Fibroblast of skin of right quadriceps (primary cell): ENCODE measurements around the gene TRAPPC6A.

Experiments
- DNase-seq: peaks from one replicate; pipeline ENCODE4 v3.0.0-alpha.2; 2013

TRAPPC6A gene, protein sequence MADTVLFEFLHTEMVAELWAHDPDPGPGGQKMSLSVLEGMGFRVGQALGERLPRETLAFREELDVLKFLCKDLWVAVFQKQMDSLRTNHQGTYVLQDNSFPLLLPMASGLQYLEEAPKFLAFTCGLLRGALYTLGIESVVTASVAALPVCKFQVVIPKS

DNA sequence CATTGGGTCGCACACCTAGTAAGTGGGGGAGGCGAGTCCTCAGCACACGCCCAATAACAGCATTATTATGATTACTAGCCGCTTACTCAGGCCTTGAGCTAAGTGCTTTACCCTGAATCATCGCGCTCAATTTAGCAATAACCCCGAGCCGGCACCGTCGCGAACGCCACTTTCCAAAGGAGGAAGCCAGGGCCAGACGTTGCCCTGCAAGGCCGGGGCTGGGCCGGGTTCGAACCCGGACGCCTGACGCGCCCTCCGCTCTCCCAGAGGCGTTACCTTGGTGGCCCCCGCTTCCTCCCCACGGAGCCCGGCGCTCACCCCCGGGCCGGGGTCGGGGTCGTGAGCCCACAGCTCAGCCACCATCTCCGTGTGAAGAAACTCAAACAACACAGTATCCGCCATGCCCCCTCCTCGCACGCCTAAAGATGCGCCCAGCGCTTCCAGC lies at the start of gene TRAPPC6A:
TRAPPC6A (minus strand) TSS at position 421 of the 445 bp plus-strand sequence; CDS start at position 402, 19 bp downstream.
- peak; percentile 39 for DNase-seq

DNA sequence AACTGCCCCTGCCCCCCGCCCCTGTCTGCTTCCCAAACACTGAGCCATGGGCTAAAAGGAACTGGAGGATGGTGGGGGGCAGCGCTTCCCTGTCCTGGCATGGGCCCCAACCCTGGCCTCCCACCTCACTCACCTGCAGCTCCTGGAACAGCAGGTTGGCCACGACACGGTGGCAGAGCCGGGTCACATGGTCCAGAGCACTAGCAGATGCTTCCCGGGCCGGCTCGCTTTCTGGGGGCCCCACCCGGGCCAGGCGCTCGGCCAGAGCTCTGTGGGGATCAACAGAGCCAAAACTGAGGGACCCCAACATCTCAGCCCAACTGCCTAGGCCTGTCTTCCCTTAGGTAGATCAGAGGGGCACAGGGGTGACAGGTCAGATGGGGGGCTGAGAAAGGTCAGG lies 46.6 kb upstream of the TRAPPC6A start:
- no peak for DNase-seq

DNA sequence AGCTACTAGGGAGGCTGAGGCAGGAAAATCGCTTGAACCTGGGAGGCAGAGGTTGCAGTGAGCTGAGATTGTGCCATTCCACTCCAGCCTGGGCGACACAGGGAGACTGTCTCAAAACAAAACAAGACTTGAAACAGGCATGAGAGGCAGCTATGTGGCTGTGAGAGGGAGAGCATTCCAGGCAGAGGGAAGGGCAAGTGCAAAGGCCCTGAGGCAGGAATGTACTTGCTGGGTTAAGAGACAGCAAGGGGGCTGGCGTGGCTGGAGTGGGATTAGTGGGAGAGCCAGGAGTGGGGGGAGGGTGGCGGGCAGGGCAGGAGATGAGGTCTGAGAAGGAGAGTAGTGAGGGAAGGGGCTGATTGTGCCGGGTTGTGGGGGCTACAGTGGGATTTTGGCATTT lies 45.8 kb upstream of the TRAPPC6A start:
- DNase-seq = no peak

DNA sequence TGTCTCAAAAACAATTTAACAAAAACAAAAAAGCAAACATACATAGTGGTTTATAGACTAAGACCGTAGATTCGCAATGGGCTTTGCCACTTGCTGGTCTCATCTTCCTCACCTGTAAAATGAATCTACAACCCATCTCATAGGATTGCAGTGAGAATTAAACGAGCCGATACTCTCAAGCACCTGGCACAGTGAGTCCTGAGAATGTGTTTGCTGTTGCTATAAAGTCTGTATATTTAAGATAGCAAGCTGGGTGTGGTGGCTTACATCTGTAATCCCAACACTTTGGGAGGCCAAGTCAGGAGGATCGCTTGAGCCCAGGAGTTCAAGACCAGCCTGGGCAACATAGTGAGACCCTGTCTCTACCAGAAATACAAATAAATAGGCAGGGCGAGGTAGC lies 44.7 kb upstream of the TRAPPC6A start:
- no peak for DNase-seq

DNA sequence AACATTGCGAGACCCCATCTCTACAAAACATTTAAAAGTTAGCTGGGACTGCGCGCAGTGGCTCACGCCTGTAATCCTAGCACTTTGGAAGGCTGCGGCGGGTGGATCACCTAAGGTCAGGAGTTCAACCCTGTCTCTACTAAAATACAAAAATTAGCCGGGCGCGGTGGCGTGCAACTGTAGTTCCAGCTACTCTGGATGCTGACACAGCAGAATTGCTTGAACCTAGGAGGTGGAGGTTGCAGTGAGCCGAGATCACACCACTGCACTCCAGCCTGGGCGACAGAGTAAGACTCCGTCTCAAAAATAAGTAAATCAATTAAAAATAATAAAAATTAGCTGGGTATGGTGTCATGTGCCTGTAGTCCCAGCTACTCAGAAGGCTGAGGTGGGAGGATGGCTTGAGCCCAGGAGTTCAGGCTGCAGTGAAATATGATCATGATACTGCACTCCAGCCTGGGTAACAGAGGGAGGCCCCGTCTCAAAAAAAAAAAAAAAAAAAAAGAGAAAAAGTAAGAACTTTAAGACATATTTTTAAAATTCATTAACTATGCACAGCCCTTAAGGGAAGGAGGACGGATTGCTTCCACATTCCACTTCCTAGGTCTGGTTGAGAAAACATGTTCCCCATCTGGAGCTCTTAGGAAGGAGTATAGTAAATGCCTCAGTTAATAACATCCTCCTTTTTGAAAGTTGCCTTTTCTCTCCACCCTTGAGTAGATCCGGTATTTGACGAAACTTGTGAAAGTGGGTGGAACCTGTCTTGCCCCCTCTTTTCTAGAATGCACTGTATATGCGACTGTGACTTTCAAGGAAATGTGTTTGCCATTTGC lies 41.1 kb upstream of the TRAPPC6A start:
- no peak for DNase-seq

DNA sequence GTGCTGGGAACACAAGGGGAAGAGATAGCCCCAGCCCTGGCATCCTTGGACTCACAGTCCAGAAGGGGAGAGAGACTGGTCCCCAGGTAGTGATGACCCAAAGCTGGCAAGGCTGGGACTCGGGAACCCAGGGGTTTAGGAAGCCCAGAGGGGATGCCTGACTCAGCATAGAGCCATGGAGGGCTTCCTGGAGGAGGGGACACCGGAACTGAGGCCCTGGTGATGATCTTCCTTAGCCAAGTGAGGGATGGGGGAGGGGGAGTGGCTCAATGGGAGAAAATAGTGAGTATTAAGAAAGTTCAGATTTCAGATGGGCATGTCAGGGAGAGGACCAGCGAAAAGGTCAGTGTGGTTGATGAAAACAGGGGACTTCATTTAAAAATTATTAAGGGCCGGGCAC lies 40.4 kb upstream of the TRAPPC6A start:
- no peak for DNase-seq

DNA sequence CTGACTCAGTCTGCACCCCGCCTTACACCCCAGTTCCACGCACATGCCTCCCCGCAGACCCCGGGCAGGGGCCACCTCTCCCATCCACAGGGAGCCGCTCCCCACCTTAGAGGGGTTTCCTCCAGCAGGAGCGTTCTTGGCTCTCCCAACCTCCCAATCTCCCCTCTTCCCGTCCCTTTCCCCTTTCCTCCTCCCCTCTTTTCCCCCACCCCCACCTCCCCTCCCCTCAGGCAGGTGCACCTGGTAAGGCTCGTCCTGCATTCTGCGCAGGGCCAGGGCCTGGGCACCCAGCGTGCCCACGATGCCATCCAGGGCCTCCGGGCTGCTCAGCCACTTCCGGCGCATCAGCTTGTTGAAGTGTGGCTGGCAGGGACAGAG lies 39.9 kb upstream of the TRAPPC6A start:
- DNase-seq = no peak

DNA sequence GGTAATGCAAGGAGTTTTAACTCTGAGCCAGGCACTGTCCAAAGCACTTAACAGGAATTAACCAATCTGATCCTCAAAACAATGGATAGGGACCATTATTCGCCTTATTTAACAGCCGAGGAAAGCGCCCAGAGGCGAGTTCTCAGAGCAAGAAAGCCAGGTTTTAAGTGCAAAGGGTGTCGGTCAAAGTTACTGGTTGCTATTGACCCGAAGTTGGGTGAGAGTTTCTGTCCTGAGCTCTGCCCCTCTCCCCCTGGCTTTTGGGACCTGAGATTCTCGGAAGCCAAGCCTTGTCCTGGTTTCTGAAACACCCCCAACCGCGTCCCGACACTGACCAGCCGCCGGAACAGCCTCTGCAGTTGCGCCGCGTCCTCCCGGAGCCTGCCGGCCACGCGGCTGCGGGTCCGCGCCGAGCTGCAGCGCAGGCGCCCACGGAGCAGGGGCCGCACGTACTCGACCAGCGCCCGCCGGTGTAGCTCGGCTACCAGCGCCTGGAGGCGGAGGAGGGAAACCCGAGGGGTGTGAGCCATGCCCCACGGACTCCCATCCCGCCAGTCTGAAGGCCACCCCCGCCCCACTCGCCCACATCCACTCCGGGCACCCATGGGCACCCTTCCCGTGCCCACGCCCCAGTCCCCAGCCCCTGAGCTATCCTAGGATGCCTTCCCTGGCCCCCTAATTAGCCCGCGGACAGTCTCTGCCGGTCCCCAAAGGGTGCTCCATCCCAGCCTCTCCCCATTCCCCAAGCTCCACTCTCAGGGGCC lies 39.3 kb upstream of the TRAPPC6A start:
- DNase-seq = no peak

DNA sequence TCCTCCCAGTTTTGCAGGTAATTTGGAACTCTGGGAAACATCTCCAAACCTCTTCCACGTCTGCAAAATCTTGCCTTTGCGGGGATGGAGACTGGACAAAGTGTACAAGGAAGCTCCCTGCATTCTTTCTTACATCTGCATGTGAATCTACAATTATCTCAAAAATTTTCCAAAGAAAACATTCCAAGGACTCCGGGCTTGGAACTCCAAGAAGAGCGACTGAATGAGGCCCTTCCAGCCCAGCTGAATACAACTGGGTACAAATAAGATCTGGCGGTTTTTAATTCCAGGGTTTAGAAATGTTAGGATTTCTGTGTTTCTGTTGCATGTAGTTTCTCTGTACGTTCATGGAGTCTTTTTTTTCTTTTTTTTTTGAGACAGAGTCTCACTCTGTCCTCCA lies 38.6 kb upstream of the TRAPPC6A start:
- DNase-seq = no peak

DNA sequence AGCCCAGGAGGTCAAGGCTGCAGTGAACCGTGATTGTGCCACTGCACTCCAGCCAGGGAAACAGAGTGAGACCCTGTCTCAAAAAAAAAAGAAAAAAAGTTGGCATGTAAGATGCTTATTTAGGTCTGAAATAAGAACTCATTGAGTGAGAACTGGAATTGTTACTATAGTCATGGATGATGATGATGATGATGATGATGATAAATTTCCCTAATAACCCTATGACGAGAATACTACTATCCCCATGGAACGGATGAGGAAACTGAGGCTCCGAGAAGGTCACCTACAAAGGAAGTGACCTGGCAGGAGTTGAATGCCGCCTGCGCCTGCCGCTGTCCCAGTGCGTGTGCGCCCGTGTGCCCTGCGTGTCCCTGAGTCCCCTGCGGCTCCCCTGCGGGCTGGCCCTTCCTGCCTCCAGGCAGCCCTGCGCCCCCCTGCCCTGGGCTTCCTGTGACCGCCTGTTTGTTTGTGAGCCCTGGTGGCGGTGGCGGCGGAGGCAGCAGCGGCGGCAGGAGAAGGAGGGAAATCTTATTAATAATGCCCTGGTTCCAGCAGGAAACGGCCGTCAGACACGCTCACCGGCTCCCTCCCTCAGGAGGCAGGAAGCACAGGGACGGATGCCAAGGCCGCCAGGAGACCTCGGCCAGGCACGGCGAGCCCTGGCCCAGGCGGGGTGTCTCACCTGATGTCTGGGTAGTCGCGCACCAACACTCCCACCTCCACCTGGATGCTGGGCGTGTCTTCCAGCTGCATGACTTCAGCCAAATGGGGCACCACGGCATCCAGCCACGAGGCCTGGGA lies 37.6 kb upstream of the TRAPPC6A start:
- no peak for DNase-seq

DNA sequence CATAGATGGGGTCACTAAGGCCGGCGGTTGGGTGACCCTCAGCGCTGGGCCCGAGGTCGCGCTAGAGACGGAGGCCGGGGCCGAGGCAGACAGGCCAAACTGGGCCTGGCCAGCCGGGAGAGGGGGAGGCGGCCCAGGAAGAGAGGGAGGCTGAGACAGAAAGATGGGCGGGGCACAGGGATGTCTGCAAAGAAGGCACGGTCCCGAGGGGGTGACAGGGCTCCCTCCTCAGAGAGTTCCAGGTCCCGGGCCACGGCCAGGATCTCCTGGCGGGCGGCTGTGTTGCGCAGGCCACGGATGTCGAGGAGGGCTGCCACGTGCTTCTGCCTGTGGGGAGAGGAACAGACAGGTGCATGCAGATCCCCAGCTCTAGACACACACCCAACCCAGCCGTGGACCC lies 35.0 kb upstream of the TRAPPC6A start:
- DNase-seq = no peak

DNA sequence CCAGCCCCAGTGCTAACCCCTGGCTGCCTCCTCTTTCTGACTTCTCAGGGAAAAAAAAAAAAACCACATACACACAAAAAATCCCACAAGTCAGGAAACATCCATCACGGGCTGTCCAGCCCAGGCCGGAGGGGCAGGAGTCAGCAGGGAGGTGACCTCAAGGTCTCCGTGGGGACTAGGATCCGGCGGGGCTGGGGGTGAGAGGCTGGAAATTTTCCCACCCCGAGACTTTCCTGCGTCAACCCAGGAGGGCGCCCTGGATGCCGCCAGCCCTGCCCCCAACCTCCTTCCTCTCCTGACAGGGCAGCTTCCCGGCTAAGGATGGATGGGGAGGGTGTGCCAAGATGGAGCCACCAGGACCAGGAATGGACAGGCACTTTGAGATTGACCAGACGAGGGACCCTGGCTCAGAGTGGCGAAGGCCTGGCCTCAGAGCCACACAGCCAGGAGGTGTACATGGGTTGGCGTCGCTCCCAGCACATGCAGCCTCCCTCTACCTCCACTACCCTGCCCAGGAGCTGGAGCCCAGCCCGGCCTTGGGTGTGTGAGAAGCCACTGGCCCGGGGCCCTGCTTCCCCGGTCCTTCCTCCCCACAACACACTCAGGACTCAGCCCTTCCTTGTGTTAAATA lies 33.8 kb upstream of the TRAPPC6A start:
- no peak for DNase-seq

DNA sequence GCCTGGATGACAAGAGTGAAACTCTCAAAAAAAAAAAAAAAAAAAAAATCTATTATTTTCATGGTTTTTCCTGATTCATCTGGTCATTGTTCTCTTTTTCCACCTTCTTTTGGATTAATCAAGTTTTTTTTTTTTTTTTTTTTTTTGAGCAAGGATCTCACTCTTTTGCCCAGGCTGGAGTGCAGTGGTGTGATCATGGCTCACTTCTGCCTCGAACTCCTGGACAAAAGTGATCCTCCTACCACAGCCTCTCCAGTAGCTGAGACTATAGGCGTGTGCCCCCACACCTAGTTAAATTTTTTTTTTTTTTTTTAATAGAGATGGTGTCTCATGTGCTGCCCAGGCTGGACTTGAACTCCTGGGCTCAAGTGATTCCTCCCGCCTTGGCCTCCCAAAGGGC lies 28.3 kb upstream of the TRAPPC6A start:
- DNase-seq = no peak

DNA sequence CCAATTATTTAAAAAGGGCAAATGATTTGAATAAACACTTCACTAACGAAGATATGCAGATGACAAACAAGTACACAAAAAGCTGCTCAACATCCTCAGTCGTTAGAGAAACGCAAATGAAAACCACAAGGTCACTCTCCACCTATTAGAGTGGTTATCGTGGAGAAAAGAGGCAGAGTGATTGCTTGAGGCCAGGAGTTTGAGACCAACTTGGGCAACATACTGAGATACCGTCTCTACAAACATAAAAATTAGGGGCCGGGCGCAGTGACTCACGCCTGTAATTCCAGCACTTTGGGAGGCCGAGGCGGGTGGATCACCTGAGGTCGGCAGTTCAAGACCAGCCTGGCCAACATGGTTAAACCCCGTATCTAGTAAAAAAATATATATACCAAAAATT lies 27.8 kb upstream of the TRAPPC6A start:
- DNase-seq = no peak

DNA sequence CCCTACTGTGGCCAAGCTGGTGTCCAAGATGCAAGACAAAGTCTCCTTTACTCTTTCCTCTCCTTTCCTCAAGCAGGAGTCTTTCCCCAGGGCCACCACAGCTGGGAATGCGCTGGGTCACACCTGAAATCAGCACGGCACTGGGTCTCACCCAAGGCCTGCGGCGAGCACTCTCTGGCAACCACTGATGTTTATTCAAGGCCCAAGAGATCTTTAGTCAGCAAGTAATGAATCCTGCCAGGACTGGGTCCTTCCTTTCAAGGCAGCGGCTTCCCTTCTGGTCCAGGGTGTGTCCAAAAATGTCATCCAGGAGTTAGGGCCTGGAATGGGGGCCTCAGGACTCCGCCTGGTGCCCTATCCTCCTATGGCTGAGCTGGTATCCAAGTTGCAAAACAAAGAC lies 24.6 kb upstream of the TRAPPC6A start:
- no peak for DNase-seq

DNA sequence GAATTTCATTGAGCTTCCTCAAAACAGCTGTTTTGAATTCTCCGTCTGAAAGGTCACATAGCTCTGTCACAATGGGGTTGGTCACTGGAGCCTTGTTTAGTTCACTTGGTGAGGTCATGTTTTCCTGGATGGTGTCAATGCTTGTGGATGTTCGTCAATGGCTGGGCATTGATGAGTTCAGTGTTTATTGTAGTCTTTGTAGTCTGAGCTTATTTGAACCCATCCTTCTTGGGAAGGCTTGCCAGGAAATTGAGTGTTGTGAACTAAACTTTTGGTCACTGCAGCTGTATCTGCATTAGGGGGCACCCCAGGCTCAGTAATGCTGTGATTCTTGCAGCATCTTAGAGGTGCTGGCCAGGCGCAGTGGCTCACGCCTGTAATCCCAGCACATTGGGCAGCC lies 22.5 kb upstream of the TRAPPC6A start:
- DNase-seq = peak; percentile 14

DNA sequence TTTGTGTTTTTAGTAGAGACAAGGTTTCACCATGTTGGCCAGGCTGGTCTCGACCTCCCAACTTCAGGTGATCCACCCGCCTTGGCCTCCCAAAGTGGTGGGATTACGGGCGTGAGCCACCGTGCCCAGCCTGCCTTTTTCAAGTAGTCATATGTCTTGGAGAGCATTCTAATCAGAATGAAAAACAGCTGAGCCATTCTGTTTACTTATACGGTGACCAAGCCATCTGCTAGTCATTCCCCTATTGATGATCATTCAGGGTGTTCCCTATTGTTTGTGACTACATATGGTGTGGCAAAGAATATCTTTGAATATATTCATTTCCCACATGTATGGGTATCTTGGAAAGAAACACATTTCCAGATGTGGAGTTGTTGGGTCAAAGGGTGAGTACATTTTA lies 17.7 kb upstream of the TRAPPC6A start:
- DNase-seq = no peak

DNA sequence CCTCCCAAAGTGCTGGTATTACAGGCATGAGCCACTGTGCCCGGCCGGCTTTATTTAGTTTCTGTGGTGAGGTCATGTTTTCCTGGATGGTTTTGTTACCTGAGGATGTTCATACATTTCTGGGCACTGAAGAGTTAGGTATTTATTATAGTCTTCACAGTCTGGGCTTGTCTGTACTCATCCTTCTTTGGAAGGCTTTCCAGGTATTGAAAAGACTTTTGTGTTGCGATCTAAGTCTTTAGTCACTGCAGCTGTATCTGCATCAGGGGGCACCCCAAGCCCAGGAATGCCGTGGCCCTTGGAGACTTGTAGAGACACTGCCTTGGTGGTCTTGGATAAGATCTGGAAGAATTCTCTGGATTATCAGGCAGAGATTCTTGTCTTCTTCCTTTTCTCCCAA lies 13.3 kb upstream of the TRAPPC6A start:
- no peak for DNase-seq

DNA sequence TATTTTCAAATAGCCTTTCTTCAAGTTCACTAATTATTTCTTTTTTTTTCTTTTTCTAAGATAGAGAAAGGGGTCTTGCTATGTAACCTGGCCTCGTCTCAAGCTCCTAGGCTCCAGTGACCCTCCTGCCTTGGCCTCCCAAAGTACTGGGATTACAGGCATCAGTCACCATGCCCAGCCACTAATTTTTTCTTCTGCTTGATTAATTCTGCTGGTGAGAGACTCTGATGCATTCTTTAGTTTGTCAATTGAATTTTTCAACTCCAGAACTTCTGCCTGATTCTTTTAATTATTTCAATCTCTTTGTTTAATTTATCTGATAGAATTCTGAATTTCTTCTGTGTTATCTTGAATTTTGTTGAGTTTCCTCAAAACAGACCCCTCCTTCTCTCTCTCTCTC lies 11.9 kb upstream of the TRAPPC6A start:
- DNase-seq = no peak

DNA sequence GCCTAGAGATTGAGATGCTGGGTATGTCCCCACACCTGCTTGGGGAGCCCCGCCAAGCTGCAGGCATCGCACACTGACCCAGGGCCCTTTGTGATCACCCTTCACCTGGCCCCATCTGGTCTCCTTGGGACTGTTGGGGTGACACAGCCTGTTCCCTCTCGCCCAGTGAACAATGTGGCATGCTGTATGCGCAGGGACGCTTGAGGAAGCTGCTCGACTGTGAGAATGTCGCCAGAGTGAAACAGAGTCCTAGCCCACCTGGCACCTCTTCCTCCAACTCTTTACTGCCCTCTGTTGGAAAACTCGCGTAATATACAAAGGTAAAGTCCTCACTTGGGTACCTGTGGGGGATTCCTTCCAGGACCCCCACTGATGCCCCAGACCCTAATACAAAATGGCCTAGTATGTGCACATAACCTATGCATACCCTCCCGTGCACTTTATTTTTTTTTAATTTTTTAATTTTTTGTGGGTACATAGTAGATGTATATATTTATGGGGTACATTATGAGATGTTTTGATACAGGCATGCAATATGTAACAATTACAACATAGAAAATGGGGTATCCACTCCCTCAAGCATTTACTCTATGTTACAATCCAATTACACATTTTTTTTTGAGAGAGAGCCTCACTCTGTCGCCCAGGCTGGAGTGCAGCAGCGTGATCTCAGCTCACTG lies 9.5 kb upstream of the TRAPPC6A start:
- DNase-seq = no peak

DNA sequence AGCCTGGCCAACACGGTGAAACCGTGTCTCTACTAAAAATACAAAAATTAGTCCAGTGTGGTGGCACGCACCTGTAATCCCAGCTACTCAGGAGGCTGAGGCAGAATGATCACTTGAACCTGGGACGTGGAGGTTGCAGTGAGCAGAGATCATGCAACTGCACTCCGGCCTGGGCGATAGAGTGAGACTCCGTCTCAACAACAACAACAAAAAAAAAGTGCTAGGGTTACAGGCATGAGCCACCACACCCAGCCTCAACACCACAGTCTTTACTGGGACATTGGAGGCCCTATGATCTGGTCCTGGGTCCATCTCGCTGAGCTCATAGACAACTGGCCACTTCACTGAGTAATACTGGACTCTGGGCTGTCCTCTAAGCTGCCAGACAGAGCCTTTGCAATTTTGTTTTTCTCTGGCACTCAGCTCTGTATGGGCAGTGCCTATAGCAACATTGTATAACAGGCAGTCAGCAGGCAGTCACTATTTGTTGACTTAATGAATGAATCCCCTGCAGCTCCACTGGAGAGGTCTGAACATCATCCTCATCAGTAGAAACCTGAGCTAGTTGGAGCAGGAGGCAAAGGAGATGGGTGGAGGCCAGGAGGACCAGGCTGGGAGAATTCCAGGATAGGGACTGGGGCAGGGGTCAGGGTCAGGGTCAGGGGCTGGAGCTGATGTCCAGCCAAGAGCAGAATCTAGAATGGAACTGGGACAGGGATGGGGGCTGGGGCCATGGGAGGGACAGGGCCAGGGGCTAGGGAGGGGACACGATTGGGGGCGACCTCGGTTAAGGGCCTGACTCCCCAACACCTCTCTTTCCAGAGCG lies 8.7 kb upstream of the TRAPPC6A start:
- no peak for DNase-seq
